Measurements from ENCODE around the gene BAIAP2. TPM values are rescaled to one million over a fixed set of nuclear protein-coding genes. Genes with fewer than 3 reads are reported as not detected.

BAIAP2 gene
- total and polyA plus RNA-seq, 2 donors from 2014 or later = 44.5 to 45.8 TPM

DNA sequence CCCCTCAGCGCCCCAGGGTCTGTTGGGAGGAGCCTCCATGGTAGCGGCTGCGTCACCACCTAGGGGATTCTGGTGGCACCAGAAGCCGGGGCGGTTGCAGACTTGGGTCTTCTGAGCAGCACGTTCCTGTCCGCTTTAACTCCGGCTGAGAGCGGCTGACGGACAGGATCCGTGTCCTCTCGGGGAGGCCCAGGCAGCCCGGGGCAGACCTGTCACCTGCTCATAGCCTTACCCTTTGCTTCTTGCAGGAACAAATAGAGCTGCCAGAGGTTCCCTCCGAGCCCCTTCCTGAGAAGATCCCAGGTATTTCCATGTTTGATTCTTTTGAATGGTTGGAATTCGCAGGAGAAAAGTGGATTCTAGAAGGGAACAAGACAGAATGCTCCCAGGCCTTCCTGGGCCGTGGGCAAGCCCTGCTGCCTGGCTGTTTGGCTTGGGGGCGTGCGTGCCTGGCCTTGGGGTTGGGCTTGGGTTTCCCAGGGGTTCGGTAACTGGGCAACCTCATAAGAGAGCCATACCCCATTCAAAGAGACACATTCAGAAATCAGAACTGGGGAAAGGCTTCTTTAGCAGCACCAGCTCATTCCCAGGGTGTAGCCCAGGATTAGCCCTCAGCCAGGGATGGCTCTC is 36.7 kb upstream of the BAIAP2 start:
- no peak overlapping the region for H3K9ac ChIP-seq (ENCODE audit: low read length in 3 of 3)
- H3K4me1 ChIP-seq (ENCODE audit: control insufficient read depth in 2 of 3, insufficient read depth in 2 of 3, low read depth in 1 of 3, low read length in 3 of 3) = peaks cover 0 to 12% (median 4%) of the 10 kb centered on the region in 3 donors
- DNase-seq (peak in 1 of 5 donors; percentile 64), FAIRE-seq (no peak)
- H3K36me3 ChIP-seq (ENCODE audit: control insufficient read depth in 2 of 3, insufficient read depth in 3 of 3, low read length in 3 of 3) = peaks cover 0 to 24% (median 7%) of the 10 kb centered on the region in 3 donors
- TF ChIP-seq, protein P1, sequence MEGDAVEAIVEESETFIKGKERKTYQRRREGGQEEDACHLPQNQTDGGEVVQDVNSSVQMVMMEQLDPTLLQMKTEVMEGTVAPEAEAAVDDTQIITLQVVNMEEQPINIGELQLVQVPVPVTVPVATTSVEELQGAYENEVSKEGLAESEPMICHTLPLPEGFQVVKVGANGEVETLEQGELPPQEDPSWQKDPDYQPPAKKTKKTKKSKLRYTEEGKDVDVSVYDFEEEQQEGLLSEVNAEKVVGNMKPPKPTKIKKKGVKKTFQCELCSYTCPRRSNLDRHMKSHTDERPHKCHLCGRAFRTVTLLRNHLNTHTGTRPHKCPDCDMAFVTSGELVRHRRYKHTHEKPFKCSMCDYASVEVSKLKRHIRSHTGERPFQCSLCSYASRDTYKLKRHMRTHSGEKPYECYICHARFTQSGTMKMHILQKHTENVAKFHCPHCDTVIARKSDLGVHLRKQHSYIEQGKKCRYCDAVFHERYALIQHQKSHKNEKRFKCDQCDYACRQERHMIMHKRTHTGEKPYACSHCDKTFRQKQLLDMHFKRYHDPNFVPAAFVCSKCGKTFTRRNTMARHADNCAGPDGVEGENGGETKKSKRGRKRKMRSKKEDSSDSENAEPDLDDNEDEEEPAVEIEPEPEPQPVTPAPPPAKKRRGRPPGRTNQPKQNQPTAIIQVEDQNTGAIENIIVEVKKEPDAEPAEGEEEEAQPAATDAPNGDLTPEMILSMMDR (IDR thresholded peaks at IDR 0.05; ENCODE audit: borderline replicate concordance, extremely low read depth, insufficient read depth) = no peak
- no peak overlapping the region for H3K4me3 ChIP-seq (ENCODE audit: low read length in 3 of 3)
- H3K27ac ChIP-seq (ENCODE audit: low read depth in 2 of 2, low read length in 2 of 2) = no peak overlapping the region
- no peaks in the 10 kb centered on the region for H3K9me3 ChIP-seq (ENCODE audit: control insufficient read depth in 2 of 3, insufficient read depth in 1 of 3, low read length in 3 of 3)
- intact Hi-C loops (cut with DNase I) = no loop called here
- H3K27me3 ChIP-seq (ENCODE audit: control insufficient read depth, insufficient read depth, low read length) = peaks cover under 1% of the 10 kb centered on the region

DNA sequence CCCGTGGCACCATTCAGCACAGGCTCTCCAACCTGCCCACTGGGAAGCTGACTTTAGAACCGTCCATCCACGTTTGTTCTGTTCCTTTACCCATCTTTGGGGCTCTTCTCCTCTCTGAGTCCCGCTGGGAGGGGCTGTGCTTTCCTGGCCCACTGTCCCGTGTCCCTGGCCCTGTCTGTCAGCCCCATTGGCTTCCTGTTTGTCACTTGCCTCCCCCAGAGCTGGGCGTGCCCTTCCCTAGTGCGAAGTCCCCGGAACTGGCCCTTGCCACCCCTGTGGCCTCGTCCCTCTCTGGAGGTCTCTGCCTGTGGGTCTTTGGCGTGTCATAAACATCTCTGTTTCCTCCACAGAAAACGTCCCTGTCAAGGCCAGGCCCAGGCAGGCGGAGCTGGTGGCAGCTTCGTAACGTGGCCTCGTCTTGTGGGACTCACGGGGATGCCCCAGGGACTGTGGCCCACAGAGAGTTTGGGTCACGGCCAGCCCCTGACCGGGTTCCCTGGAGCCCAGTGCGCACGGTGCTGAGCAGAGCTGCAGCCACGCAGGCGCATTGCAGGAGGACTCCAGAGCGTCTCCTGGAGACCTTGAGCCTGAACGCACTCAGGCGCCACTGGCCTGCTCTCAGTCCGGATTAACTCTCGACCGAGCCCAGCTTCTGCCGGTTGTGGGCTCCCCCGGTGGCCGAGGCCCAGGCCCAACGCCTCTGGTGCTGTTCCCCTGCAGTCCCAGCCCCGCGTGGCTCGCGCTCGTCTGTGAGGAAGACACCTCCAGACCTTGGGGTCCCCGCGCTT is 36.0 kb upstream of the BAIAP2 start:
- FAIRE-seq (no peak), DNase-seq (peak in 1 of 5 donors; percentile 65)
- Histone ChIP-seq H3K9me3 (ENCODE audit: control insufficient read depth in 2 of 3, insufficient read depth in 1 of 3, low read length in 3 of 3) (no peaks in the 10 kb centered on the region), H3K36me3 (ENCODE audit: control insufficient read depth in 2 of 3, insufficient read depth in 3 of 3, low read length in 3 of 3) (peaks cover 0 to 24% (median 7%) of the 10 kb centered on the region in 3 donors), H3K27me3 (ENCODE audit: control insufficient read depth, insufficient read depth, low read length) (peaks cover 5% of the 10 kb centered on the region), H3K27ac (ENCODE audit: low read depth in 2 of 2, low read length in 2 of 2) (no peak overlapping the region), H3K4me1 (ENCODE audit: control insufficient read depth in 2 of 3, insufficient read depth in 2 of 3, low read depth in 1 of 3, low read length in 3 of 3) (peaks cover 0 to 8% (median 4%) of the 10 kb centered on the region in 3 donors), H3K9ac (ENCODE audit: low read length in 3 of 3) (no peak overlapping the region), H3K4me3 (ENCODE audit: low read length in 3 of 3) (no peak overlapping the region)
- TF ChIP-seq, protein P1 (IDR thresholded peaks at IDR 0.05; ENCODE audit: borderline replicate concordance, extremely low read depth, insufficient read depth) = no peak
- intact Hi-C loops (cut with DNase I) = no loop called here

DNA sequence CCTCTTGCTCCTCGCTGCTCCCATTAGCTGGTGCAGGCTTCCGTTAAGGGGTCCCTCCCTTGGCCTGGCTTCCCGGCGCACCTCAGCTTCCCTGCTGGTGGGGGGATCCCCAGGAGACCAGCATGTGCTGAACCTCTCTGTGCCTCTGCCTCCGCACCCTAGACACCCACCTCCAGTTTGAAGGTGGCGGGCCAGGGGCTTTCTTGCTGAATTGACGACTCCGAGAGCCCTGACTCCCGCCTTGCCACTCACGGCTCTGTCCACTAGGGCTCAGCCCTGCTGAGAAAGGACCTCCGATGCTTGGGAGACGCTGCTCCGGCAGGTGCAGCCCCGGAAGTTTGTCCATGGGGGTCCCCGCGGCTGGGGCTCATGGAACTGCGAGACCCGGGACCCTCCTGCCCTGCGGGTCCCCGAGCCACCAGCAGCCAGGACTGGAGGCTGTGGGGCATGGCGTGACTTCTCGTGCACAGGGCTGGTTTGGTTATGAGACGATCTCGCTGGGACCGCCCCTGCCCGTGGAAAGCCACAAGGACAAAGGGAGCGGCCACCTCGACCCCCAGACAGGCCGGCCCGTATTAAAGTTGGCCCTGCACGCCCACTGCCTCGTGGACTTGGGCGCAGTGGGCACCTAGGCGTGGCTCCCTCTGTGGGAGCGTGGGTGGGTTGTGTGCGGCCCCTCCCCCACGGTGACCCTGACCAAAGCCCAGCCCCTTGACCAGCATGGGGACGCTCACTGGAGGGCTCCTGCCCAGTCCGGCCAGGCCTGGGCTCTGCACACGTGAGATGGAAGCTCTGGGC is 35.2 kb upstream of the BAIAP2 start:
- Histone ChIP-seq H3K9ac (ENCODE audit: low read length in 3 of 3) (no peak overlapping the region), H3K27ac (ENCODE audit: low read depth in 2 of 2, low read length in 2 of 2) (no peak overlapping the region), H3K36me3 (ENCODE audit: control insufficient read depth in 2 of 3, insufficient read depth in 3 of 3, low read length in 3 of 3) (peaks cover 0 to 24% (median 7%) of the 10 kb centered on the region in 3 donors), H3K4me1 (ENCODE audit: control insufficient read depth in 2 of 3, insufficient read depth in 2 of 3, low read depth in 1 of 3, low read length in 3 of 3) (peaks cover 0 to 10% (median 4%) of the 10 kb centered on the region in 3 donors), H3K9me3 (ENCODE audit: control insufficient read depth in 2 of 3, insufficient read depth in 1 of 3, low read length in 3 of 3) (no peaks in the 10 kb centered on the region), H3K27me3 (ENCODE audit: control insufficient read depth, insufficient read depth, low read length) (peaks cover 7% of the 10 kb centered on the region), H3K4me3 (ENCODE audit: low read length in 3 of 3) (no peak overlapping the region)
- TF ChIP-seq, protein P1 (IDR thresholded peaks at IDR 0.05; ENCODE audit: borderline replicate concordance, extremely low read depth, insufficient read depth) = no peak
- FAIRE-seq (no peak), DNase-seq (peak in 1 of 5 donors; percentile 77)
- intact Hi-C loops (cut with DNase I) = no loop called here

Measured in kidney (tissue), 14 donors.